Cardiac fibroblast (primary cell): Measurements from ENCODE around the gene CTNNBIP1.
"Not testable (repeated sequence)": the region's sequence is repeated elsewhere in the genome, so short reads cannot be mapped to it uniquely, and the experiment has no call there.

ENCODE experiments used
- DNase-seq, 2 donors: peaks; one replicate each; pipeline versions ENCODE4 v3.0.0 to v3.0.0-alpha.2; 2010; ENCODE audit warnings: low read depth in 2 of 2
- H3K4me3 ChIP-seq, 2 donors: replicated peaks in 1 of 2; 1 replicate in 1 of 2; 2 replicates in 1 of 2; pipeline ENCODE4 v1.5.1; 2011; ENCODE audit warnings: low read depth in 2 of 2, low read length in 2 of 2, mild to moderate bottlenecking in 2 of 2, moderate library complexity in 1 of 2
- CTCF ChIP-seq: IDR thresholded peaks from one replicate; pipeline ENCODE4 v1.5.1; 2011; ENCODE audit warnings: low read depth, mild to moderate bottlenecking, low read length, inconsistent platforms

CTNNBIP1 gene

GRCh38 chr1:9805006-9805508 lies 105.0 kb downstream of the CTNNBIP1 start:
- H3K4me3 ChIP-seq, result no peak overlapping the region
- no peak for DNase-seq
- TF ChIP-seq CTCF, result no peak

GRCh38 chr1:9803003-9803918 lies 106.8 kb downstream of the CTNNBIP1 start:
- DNase-seq, H3K4me3 ChIP-seq: not testable (repeated sequence)

- DNase-seq, result no peak
- H3K4me3 ChIP-seq, result no peak overlapping the region
- no peak for TF ChIP-seq CTCF
Measured at GRCh38 chr1:9801909-9802308, 108.2 kb downstream of the CTNNBIP1 start.
